ENCODE measurements around the gene YIPF4. TPM values are rescaled to one million over a fixed set of nuclear protein-coding genes. Genes with fewer than 3 reads are reported as not detected.
"Not testable (repeated sequence)": the region's sequence is repeated elsewhere in the genome, so short reads cannot be mapped to it uniquely, and the experiment has no call there.

Gene YIPF4
- polyA plus RNA-seq, 4 donors: 60.4 to 73.4 (median 66.6) TPM

- not testable (repeated sequence) for DNase-seq (ENCODE audit: low read depth in 4 of 4, low spot score in 2 of 4)
These were observed 86.6 kb downstream of the YIPF4 start for GRCh38 chr2:32364290-32364689.

GRCh38 chr2:32365679-32366078 is 88.0 kb downstream of the YIPF4 start:
- not testable (repeated sequence) for DNase-seq (ENCODE audit: low read depth in 4 of 4, low spot score in 2 of 4)

Other genes starting within 250 kb of the YIPF4 start
- gene DPY30, start 238.1 kb upstream of the YIPF4 start, polyA plus RNA-seq (ENCODE audit: insufficient read length in 4 of 4): 100 to 1,000 TPM in 3 of 4 donors, 10 to 100 TPM in 1; 95.1 to 109 (median 106) TPM
- gene SPAST, start 214.3 kb upstream of the YIPF4 start, polyA plus RNA-seq (ENCODE audit: insufficient read length in 4 of 4): 10 to 100 TPM; 26.5 to 31.3 (median 29.4) TPM
- gene SLC30A6, start 112.0 kb upstream of the YIPF4 start, polyA plus RNA-seq (ENCODE audit: insufficient read length in 4 of 4): 10 to 100 TPM; 23.4 to 29.6 (median 26.9) TPM
- 1 to 10 TPM in 1 of 4 donors, under 1 TPM in 3; 0.86 to 1.1 (median 0.96) TPM for gene NLRC4, start 13.0 kb upstream of the YIPF4 start, polyA plus RNA-seq (ENCODE audit: insufficient read length in 4 of 4)
- 10 to 100 TPM; 57.7 to 86.5 (median 71.4) TPM for gene BIRC6, start 79.1 kb downstream of the YIPF4 start, polyA plus RNA-seq (ENCODE audit: insufficient read length in 4 of 4)